IMR-90 (cell line): ENCODE data around the gene ABCB1. TPM values are rescaled to one million over a fixed set of nuclear protein-coding genes. Genes with fewer than 3 reads are reported as not detected.

Experiments used
- ATAC-seq: fragments of 200-7000 bp; cut with Tn5 transposase; 2 replicates; pipeline ENCODE4 v1.9.1; 2020; ENCODE audit warnings: low read depth, mild to moderate bottlenecking, moderate library complexity
- BruUV-seq: library from RNA; stranded (reverse); fragments of 400-500 nt; replicated peaks from 2 replicates; lab custom pipeline; 2021; lab: Mats Ljungman, UMichigan
- CTCF ChIA-PET: fragments of 300-600 bp; formaldehyde crosslinking; extraction: SDS; loops from one replicate; lab custom pipeline; 2021; ENCODE audit warnings: antibody characterized with exemption; lab: Yijun Ruan, JAX
- POLR2A ChIA-PET: fragments of 300-600 bp; sonication (Branson Sonifier 250); formaldehyde crosslinking; loops from one replicate; lab custom pipeline; 2022; ENCODE audit warnings: antibody characterized with exemption; ENCODE audit not compliant: unreplicated experiment; lab: Charles Lee
- DNase-seq: peaks from one replicate; pipeline ENCODE4 v3.0.0; 2013
- H2AFZ ChIP-seq: replicated peaks from 2 replicates; pipeline ENCODE3; 2013; ENCODE audit warnings: low read length, mild to moderate bottlenecking; ENCODE audit not compliant: poor library complexity
- H2AK5ac ChIP-seq: 2 replicates; pipeline ENCODE4 v1.6.1; 2013; ENCODE audit warnings: low read depth, low read length, inconsistent platforms
- H2AK9ac ChIP-seq: replicated peaks from 2 replicates; pipeline ENCODE3; 2013; ENCODE audit warnings: mild to moderate bottlenecking, low read depth, low read length, moderate library complexity; ENCODE audit not compliant: poor library complexity
- H2BK120ac ChIP-seq: 2 replicates; pipeline ENCODE4 v1.6.1; 2013; ENCODE audit warnings: low read depth, low read length, inconsistent platforms
- H2BK15ac ChIP-seq: 3 replicates; pipeline ENCODE4 v1.6.1; 2013; ENCODE audit warnings: low read depth, low read length, inconsistent platforms
- H2BK20ac ChIP-seq: 2 replicates; pipeline ENCODE4 v1.6.1; 2013; ENCODE audit warnings: low read depth, mild to moderate bottlenecking, inconsistent platforms, low read length, moderate library complexity
- H2BK5ac ChIP-seq: 2 replicates; pipeline ENCODE4 v1.6.1; 2013; ENCODE audit warnings: mild to moderate bottlenecking, low read depth, low read length, inconsistent platforms; ENCODE audit not compliant: poor library complexity, severe bottlenecking
- H3K14ac ChIP-seq: replicated peaks from 2 replicates; pipeline ENCODE4 v1.6.1; 2013; ENCODE audit warnings: low read depth, low read length, inconsistent platforms
- H3K18ac ChIP-seq: 2 replicates; pipeline ENCODE4 v1.6.1; 2013; ENCODE audit warnings: low read depth, low read length, control low read depth
- H3K23ac ChIP-seq: 2 replicates; pipeline ENCODE4 v1.6.1; 2013; ENCODE audit warnings: low read depth, low read length, inconsistent platforms
- H3K27ac ChIP-seq: 2 replicates; pipeline ENCODE4 v1.5.1; 2013; ENCODE audit warnings: mild to moderate bottlenecking, control low read depth, low read length; ENCODE audit not compliant: insufficient read depth
- H3K27me3 ChIP-seq: 2 replicates; pipeline ENCODE4 v1.6.1; 2013; ENCODE audit warnings: low read length; ENCODE audit not compliant: control insufficient read depth, insufficient read depth
- H3K36me3 ChIP-seq: 2 replicates; pipeline ENCODE4 v1.6.1; 2013; ENCODE audit warnings: low read length, mixed read lengths; ENCODE audit not compliant: control insufficient read depth, insufficient read depth
- H3K4ac ChIP-seq: 2 replicates; pipeline ENCODE4 v1.6.1; 2013; ENCODE audit warnings: low read depth, low read length, inconsistent platforms
- H3K4me1 ChIP-seq: 2 replicates; pipeline ENCODE4 v1.6.1; 2013; ENCODE audit warnings: low read length, mixed read lengths; ENCODE audit not compliant: control insufficient read depth, insufficient read depth
- H3K4me2 ChIP-seq: 2 replicates; pipeline ENCODE4 v1.6.1; 2013; ENCODE audit warnings: low read depth, mild to moderate bottlenecking, control low read depth, low read length, moderate library complexity
- H3K4me3 ChIP-seq: 2 replicates; pipeline ENCODE4 v1.5.1; 2013; ENCODE audit warnings: low read depth, mild to moderate bottlenecking, control low read depth, low read length, moderate library complexity; ENCODE audit not compliant: insufficient read depth
- H3K56ac ChIP-seq: 2 replicates; pipeline ENCODE4 v1.6.1; 2013; ENCODE audit warnings: low read length, inconsistent platforms; ENCODE audit not compliant: insufficient read depth; ENCODE audit errors: extremely low read depth
- H3K79me1 ChIP-seq, 2 experiments: 2 replicates each; pipeline ENCODE4 v1.6.1; 2013; ENCODE audit warnings: low read length in 2 of 2, inconsistent platforms in 1 of 2, low read depth in 1 of 2
- H3K9ac ChIP-seq: 2 replicates; pipeline ENCODE4 v1.6.1; 2013; ENCODE audit warnings: low read depth, low read length, control low read depth
- H3K9me1 ChIP-seq: 2 replicates; pipeline ENCODE4 v1.6.1; 2013; ENCODE audit warnings: low read length, inconsistent platforms; ENCODE audit not compliant: insufficient read depth
- H3K9me3 ChIP-seq: 2 replicates; pipeline ENCODE4 v1.6.1; 2013; ENCODE audit warnings: low read length; ENCODE audit not compliant: control insufficient read depth, insufficient read depth
- H4K20me1 ChIP-seq: 2 replicates; pipeline ENCODE4 v1.6.1; 2013; ENCODE audit warnings: low read length, inconsistent platforms; ENCODE audit not compliant: insufficient read depth
- H4K5ac ChIP-seq: 2 replicates; pipeline ENCODE4 v1.6.1; 2013; ENCODE audit warnings: mild to moderate bottlenecking, low read depth, low read length, control low read depth
- H4K8ac ChIP-seq, 2 experiments: 2 replicates each; pipeline ENCODE4 v1.6.1; 2013; ENCODE audit warnings: low read depth in 2 of 2, low read length in 2 of 2, control low read depth in 1 of 2, inconsistent platforms in 1 of 2
- H4K91ac ChIP-seq: 2 replicates; pipeline ENCODE4 v1.6.1; 2013; ENCODE audit warnings: low read depth, low read length, inconsistent platforms; ENCODE audit not compliant: insufficient read depth
- WGBS, 2 experiments: methylation state at CpG; one replicate each; pipeline versions ENCODE4 v1.1.5 to v1.1.7; 2013; ENCODE audit warnings: missing lambda C conversion rate in 2 of 2; ENCODE audit not compliant: insufficient read length in 1 of 2; ENCODE audit errors: extremely low coverage in 2 of 2; 5-methylcytosine and 5-hydroxymethylcytosine counted together
- dilution Hi-C: fragments of 300-500 bp; cut with HindIII; formaldehyde crosslinking; loops from one replicate; pipeline ENCODE4 v1.14.3; 2018; ENCODE audit warnings: low sequenced_read_pairs; ENCODE audit not compliant: unreplicated experiment
- in situ Hi-C: fragments of 300-500 bp; cut with MboI; formaldehyde crosslinking; loops from 3 replicates; pipeline ENCODE4 v1.14.3; 2019; ENCODE audit warnings: low sequenced_read_pairs, inconsistent platforms, mixed read lengths
- intact Hi-C: fragments of 100-400 bp; cut with micrococcal nuclease; formaldehyde crosslinking; loops from 2 replicates; pipeline ENCODE4 v1.10.0; 2022
- polyA plus RNA-seq, 3 experiments: library from polyadenylated mRNA; depleted of rRNA; stranded (reverse); fragments of >200 nt; gene quantifications; 2 replicates each; pipeline ENCODE4 v1.2.3, GENCODE V29; 2012; ENCODE audit warnings: low replicate concordance in 1 of 3
- total RNA-seq: library from RNA; depleted of rRNA; stranded (reverse); fragments of >200 nt; gene quantifications from 2 replicates; pipeline ENCODE4 v1.2.3, GENCODE V29; 2012
- TF ChIP-seq, protein P1 (sequence below): fragments of 150-350 bp; IDR thresholded peaks from 2 replicates; pipeline ENCODE4 v1.6.1; 2016; ENCODE audit warnings: low read depth, mild to moderate bottlenecking, low read length, moderate library complexity, borderline replicate concordance

The ABCB1 gene
- total and polyA plus RNA-seq, 2 of the 4 experiments (the other 2 are of a cell fraction), result 0.80 to 0.90 TPM

DNA sequence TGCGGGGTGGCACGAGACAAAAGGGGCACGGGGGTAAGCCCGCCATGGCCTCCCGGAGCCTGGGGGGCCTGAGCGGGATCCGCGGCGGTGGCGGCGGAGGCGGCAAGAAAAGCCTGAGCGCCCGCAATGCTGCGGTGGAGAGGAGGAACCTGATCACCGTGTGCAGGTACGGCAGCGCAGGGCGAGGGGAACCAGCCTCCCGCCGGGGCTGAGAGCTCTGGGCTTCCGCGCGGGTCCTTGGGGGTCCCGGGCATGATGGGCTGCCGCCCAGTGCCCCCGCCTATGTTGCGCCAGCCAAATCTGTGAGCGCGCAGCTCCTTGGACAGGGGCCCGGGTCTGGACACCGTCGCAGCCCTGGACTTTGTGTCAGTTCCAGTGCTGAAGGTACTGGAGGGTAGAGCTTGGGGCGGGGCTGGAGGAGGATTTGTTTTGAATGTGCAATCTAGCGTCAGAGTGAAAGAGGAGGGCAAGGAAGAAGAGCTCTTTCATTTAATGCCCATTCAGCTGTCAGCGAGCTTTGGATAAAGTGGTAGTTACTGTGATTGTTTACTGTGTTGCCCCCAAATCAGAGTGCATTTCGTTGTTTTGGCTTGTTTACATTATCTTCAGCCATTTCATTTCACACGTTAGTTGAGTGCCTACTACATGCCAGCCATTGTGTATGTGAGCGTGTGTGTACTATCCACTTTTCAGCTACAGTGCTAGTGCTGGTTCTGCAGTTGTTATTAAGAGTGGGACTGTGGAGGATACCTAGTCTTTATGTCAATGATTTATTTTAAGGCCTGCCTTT is 28.3 kb upstream of the ABCB1 start:
- Histone ChIP-seq H2BK15ac (no peak overlapping the region), H3K23ac (no peak overlapping the region), H3K9ac (no peak overlapping the region), H3K4ac (no peak overlapping the region), H2BK5ac (no peak overlapping the region), H3K14ac (no peak overlapping the region), H3K9me3 (no peaks in the 10 kb centered on the region), H3K27me3 (peaks cover 3% of the 10 kb centered on the region; the same call in 1 of the 2 replicates), H4K91ac (no peak overlapping the region), H3K4me3 (peak overlapping the region; percentile 59), H3K36me3 (no peaks in the 10 kb centered on the region), H3K79me1 (no peaks in the 10 kb centered on the region), H3K9me1 (no peaks in the 10 kb centered on the region), H4K5ac (no peak overlapping the region), H3K4me1 (no peaks in the 10 kb centered on the region; the same call in 1 of the 2 replicates), H2AK5ac (no peak overlapping the region), H3K56ac (no peak overlapping the region), H2AFZ (peak overlapping the region; percentile 98), H2BK120ac (no peak overlapping the region), H3K18ac (no peak overlapping the region), H3K27ac (no peak overlapping the region), H4K20me1 (no peaks in the 10 kb centered on the region), H2AK9ac (no peak overlapping the region), H4K8ac (no peak overlapping the region), H2BK20ac (no peak overlapping the region), H3K4me2 (peak overlapping the region; percentile 71)
- no peak for DNase-seq
- in situ Hi-C loops, result no loop called here
- TF ChIP-seq, protein P1, sequence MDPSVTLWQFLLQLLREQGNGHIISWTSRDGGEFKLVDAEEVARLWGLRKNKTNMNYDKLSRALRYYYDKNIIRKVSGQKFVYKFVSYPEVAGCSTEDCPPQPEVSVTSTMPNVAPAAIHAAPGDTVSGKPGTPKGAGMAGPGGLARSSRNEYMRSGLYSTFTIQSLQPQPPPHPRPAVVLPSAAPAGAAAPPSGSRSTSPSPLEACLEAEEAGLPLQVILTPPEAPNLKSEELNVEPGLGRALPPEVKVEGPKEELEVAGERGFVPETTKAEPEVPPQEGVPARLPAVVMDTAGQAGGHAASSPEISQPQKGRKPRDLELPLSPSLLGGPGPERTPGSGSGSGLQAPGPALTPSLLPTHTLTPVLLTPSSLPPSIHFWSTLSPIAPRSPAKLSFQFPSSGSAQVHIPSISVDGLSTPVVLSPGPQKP, result no peak
- POLR2A ChIA-PET, result no interaction called here
- no TSS peak for BruUV-seq
- CTCF ChIA-PET, result interaction anchor here (0.6 kb wide), 1 partner anchor 253 kb away, joined by 3 read pairs; no protein-coding TSS in a partner anchor
- dilution Hi-C loops, result no loop called here
- 2% methylated on average over 16 of the region's 39 CpGs; no CpG with 5 or more reads in 1 of the 2 experiments for WGBS, 2 experiments
- no peak for ATAC-seq
- intact Hi-C loops, result loop anchor here (5.0 to 10.0 kb wide), 4 partner anchors 57 to 317 kb away; no protein-coding TSS in a partner anchor
